SU-DHL-6 (cell line): Measurements from ENCODE around the gene CHMP4B.
A peak's percentile ranks its signal among the peaks of the same experiment; 100 is the strongest.

ENCODE experiments used
- H2AFZ ChIP-seq: fragments of 200-600 bp; sonication (generic); 2 replicates; pipeline ENCODE4 v1.6.1; 2014; ENCODE audit warnings: low read depth, mild to moderate bottlenecking, moderate library complexity, mixed read lengths, antibody characterized with exemption, low read length; ENCODE audit not compliant: severe bottlenecking
- H3F3A ChIP-seq: fragments of 200-600 bp; shearing (Covaris generic); 2 replicates; pipeline ENCODE4 v1.6.0; 2016; ENCODE audit warnings: antibody characterized with exemption, mild to moderate bottlenecking; ENCODE audit not compliant: insufficient read depth
- H3K27ac ChIP-seq: fragments of 200-600 bp; sonication (generic); 2 replicates; pipeline ENCODE4 v1.5.1; 2016; ENCODE audit warnings: low read depth, mild to moderate bottlenecking, low read length, moderate library complexity, mixed read lengths
- H3K27me3 ChIP-seq: fragments of 200-600 bp; sonication (generic), shearing (Covaris generic); 2 replicates; pipeline ENCODE4 v1.6.0; 2014; ENCODE audit warnings: mild to moderate bottlenecking, low read length
- H3K36me3 ChIP-seq: fragments of 200-600 bp; sonication (generic); 2 replicates; pipeline ENCODE4 v1.6.1; 2014; ENCODE audit warnings: mild to moderate bottlenecking, low read length, mixed read lengths
- H3K4me2 ChIP-seq: fragments of 300-600, 200-600 bp; shearing (Covaris generic), sonication (generic); 2 replicates; pipeline ENCODE4 v1.6.0; 2014; ENCODE audit warnings: low read length, low read depth, mild to moderate bottlenecking; ENCODE audit not compliant: poor library complexity, severe bottlenecking
- H3K4me3 ChIP-seq: fragments of 200-600 bp; sonication (generic); 2 replicates; pipeline ENCODE4 v1.5.1; 2014; ENCODE audit warnings: antibody characterized with exemption, low read length, mild to moderate bottlenecking, mixed read lengths; ENCODE audit not compliant: insufficient read depth, poor library complexity, severe bottlenecking
- H3K79me2 ChIP-seq: fragments of 200-600 bp; sonication (generic); 2 replicates; pipeline ENCODE4 v1.6.1; 2014; ENCODE audit warnings: mild to moderate bottlenecking, low read length, moderate library complexity; ENCODE audit not compliant: insufficient read depth
- H3K9ac ChIP-seq: fragments of 200-600 bp; sonication (generic); 2 replicates; pipeline ENCODE4 v1.7.0; 2014; ENCODE audit warnings: mild to moderate bottlenecking, low read length
- H3K9me2 ChIP-seq: fragments of 200-600 bp; sonication (generic); replicated peaks from 2 replicates; pipeline ENCODE4 v1.6.1; 2014; ENCODE audit warnings: low read length; ENCODE audit not compliant: insufficient read depth
- H3K9me3 ChIP-seq: fragments of 200-600 bp; sonication (generic); 2 replicates; pipeline ENCODE4 v1.6.1; 2014; ENCODE audit warnings: low read length, mixed read lengths; ENCODE audit not compliant: insufficient read depth
- H4K20me1 ChIP-seq: fragments of 200-600 bp; sonication (generic); 2 replicates; pipeline ENCODE4 v1.6.1; 2014; ENCODE audit warnings: low read depth, mild to moderate bottlenecking, antibody characterized with exemption, low read length, moderate library complexity, mixed read lengths
- CTCF ChIP-seq: fragments of 200-600 bp; sonication (generic); IDR thresholded peaks from one replicate; pipeline ENCODE4 v1.5.1; 2017; ENCODE audit warnings: antibody characterized with exemption, mild to moderate bottlenecking, low read length, moderate library complexity; ENCODE audit not compliant: insufficient read depth, poor library complexity, severe bottlenecking
- EZH2phosphoT487 ChIP-seq: fragments of 200-600 bp; sonication (generic), shearing (Covaris generic); conservative IDR thresholded peaks from 2 replicates; pipeline ENCODE4 v1.6.1; 2018; ENCODE audit warnings: mild to moderate bottlenecking, antibody characterized with exemption, low read length, moderate library complexity, mixed read lengths

The CHMP4B gene

GRCh38 chr20:33862709-33863403 lies 51.7 kb downstream of the CHMP4B start:
- Histone ChIP-seq H3K79me2 (no peaks in the 10 kb centered on the region), H3K4me3 (no peak overlapping the region), H4K20me1 (no peaks in the 10 kb centered on the region), H3K9me3 (no peaks in the 10 kb centered on the region), H3K9ac (peak overlapping the region; percentile 34), H2AFZ (peak overlapping the region; percentile 65), H3K27ac (peak overlapping the region; percentile 52), H3K27me3 (no peaks in the 10 kb centered on the region), H3K4me2 (peak overlapping the region; percentile 43), H3K36me3 (no peaks in the 10 kb centered on the region), H3F3A (peaks cover 28% of the 10 kb centered on the region), H3K9me2 (no peaks in the 10 kb centered on the region)
- TF ChIP-seq CTCF (peak; percentile 87), EZH2phosphoT487 (no peak)

GRCh38 chr20:33863440-33864323 lies 52.5 kb downstream of the CHMP4B start:
- Histone ChIP-seq H3K4me3 (no peak overlapping the region), H3K9ac (peak overlapping the region; percentile 34), H3K4me2 (peak overlapping the region; percentile 43)

GRCh38 chr20:33864324-33864963 lies 53.3 kb downstream of the CHMP4B start:
- H3K79me2 ChIP-seq: no peaks in the 10 kb centered on the region
- H3K36me3 ChIP-seq: no peaks in the 10 kb centered on the region
- peak overlapping the region; percentile 52 for H3K27ac ChIP-seq
- peak overlapping the region; percentile 43 for H3K4me2 ChIP-seq
- peaks cover 20% of the 10 kb centered on the region for H3F3A ChIP-seq
- H3K9ac ChIP-seq: peak overlapping the region; percentile 34; the same call in 1 of the 2 replicates
- TF ChIP-seq EZH2phosphoT487 (no peak), CTCF (no peak)
- no peak overlapping the region for H2AFZ ChIP-seq
- no peaks in the 10 kb centered on the region for H3K27me3 ChIP-seq
- H4K20me1 ChIP-seq: no peaks in the 10 kb centered on the region
- no peak overlapping the region for H3K4me3 ChIP-seq
- H3K9me3 ChIP-seq: no peaks in the 10 kb centered on the region
- no peaks in the 10 kb centered on the region for H3K9me2 ChIP-seq

More at GRCh38 chr20:33863440-33864323, 52.5 kb downstream of the CHMP4B start:
- Histone ChIP-seq H3K27ac (peak overlapping the region; percentile 52), H4K20me1 (no peaks in the 10 kb centered on the region), H3K27me3 (no peaks in the 10 kb centered on the region), H3F3A (peaks cover 27% of the 10 kb centered on the region), H3K79me2 (no peaks in the 10 kb centered on the region), H3K9me2 (no peaks in the 10 kb centered on the region), H3K9me3 (no peaks in the 10 kb centered on the region), H2AFZ (no peak overlapping the region), H3K36me3 (no peaks in the 10 kb centered on the region)
- TF ChIP-seq CTCF: no peak
- no peak for TF ChIP-seq EZH2phosphoT487
